GM12874 (cell line): ENCODE results near the gene PKP4.

Experiments used
- TF ChIP-seq, protein P1 (sequence below): IDR thresholded peaks from 2 replicates; pipeline ENCODE4 v1.5.1; 2011; ENCODE audit warnings: low read depth, mild to moderate bottlenecking, control low read depth, low read length, moderate library complexity; ENCODE audit not compliant: insufficient read depth

PKP4 gene

GRCh38 chr2:158559252-158559651 is 102.5 kb downstream of the PKP4 start:
- TF ChIP-seq, protein P1, sequence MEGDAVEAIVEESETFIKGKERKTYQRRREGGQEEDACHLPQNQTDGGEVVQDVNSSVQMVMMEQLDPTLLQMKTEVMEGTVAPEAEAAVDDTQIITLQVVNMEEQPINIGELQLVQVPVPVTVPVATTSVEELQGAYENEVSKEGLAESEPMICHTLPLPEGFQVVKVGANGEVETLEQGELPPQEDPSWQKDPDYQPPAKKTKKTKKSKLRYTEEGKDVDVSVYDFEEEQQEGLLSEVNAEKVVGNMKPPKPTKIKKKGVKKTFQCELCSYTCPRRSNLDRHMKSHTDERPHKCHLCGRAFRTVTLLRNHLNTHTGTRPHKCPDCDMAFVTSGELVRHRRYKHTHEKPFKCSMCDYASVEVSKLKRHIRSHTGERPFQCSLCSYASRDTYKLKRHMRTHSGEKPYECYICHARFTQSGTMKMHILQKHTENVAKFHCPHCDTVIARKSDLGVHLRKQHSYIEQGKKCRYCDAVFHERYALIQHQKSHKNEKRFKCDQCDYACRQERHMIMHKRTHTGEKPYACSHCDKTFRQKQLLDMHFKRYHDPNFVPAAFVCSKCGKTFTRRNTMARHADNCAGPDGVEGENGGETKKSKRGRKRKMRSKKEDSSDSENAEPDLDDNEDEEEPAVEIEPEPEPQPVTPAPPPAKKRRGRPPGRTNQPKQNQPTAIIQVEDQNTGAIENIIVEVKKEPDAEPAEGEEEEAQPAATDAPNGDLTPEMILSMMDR = no peak

DNA sequence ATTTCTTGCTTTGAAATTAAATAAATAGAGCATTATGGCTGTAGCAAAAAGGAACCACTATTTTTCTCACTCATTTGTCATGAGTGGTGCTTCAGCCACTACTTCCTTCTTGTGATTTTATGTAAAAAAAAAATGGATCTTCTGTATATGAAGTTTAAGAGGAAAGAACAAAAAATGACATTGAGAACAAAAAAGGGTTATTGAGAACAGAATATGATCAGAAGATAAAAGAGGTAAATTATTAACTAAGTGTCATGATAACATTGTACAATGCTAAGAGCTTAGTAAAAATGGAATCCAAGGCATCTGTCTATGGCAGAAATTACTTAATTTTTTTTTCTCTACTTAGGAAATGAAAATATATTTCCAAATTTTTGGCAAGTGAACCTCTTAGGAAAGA is 103.5 kb downstream of the PKP4 start:
- TF ChIP-seq, protein P1 = no peak

DNA sequence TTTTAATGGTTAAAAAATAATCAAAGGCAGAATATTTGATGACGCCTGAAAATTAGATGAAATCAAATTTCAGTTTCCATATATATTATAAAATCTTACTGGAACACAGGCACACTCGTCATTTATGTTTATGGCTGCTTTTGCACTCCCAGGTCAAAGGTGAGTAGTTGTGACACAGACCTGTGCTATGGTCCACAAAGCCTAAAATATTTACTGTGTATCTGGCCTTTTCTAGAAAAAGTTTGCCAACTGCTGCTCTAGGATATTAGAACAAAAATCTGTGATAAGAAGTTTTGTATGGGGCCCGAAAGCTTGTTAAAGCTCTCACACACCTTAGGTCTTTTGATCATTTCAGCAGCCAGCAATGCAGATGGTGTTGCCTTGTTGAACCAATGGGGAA is 104.3 kb downstream of the PKP4 start:
- TF ChIP-seq, protein P1 = no peak

GRCh38 chr2:158567208-158567607 is 110.5 kb downstream of the PKP4 start:
- TF ChIP-seq, protein P1 = no peak

DNA sequence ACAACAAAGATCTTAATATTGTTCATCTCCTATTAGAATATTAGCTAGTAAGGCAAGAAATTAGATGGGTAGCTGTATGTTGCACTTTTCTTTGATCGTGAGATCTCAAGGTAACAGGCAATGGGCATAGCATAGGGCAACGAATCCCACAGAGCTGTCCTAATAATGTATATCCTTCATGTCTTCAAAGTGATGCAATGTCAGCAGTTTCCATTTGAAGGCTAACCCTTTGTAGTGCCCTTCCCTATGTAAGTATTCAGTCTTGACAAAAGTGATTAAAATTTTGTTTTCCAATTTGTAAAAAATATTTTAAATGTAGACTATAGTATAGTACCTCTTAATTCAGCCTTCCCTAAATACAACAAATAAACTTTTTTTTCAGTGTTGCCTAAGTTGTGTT is 112.5 kb downstream of the PKP4 start:
- TF ChIP-seq, protein P1 = no peak

GRCh38 chr2:158570869-158571268 is 114.1 kb downstream of the PKP4 start:
- TF ChIP-seq, protein P1 = no peak

GRCh38 chr2:158573739-158574138 is 117.0 kb downstream of the PKP4 start:
- TF ChIP-seq, protein P1 = no peak
